ENCODE results near the gene CD48.

GRCh38 chr1:160731990-160732389 is 20.4 kb upstream of the CD48 start:
- TF ChIP-seq CTCF (IDR thresholded peaks at IDR 0.05; ENCODE audit: borderline replicate concordance, extremely low read depth, low read length, poor library complexity, severe bottlenecking) (no peak), EZH2 (IDR thresholded peaks at IDR 0.05; ENCODE audit: borderline replicate concordance, low read depth, low read length, severe bottlenecking) (no peak)

Measured in DND-41 (cell line).